Measurements from ENCODE around the gene SASH1. TPM values are rescaled to one million over a fixed set of nuclear protein-coding genes. Genes with fewer than 3 reads are reported as not detected.
A peak's percentile ranks its signal among the peaks of the same experiment; 100 is the strongest.

SASH1 gene
- total RNA-seq, 1 donor from 2014 or later: 87.9 TPM

GRCh38 chr6:148548749-148549140, 206.1 kb downstream of the SASH1 start:
- no peak for DNase-seq (ENCODE audit: low read depth)

DNA sequence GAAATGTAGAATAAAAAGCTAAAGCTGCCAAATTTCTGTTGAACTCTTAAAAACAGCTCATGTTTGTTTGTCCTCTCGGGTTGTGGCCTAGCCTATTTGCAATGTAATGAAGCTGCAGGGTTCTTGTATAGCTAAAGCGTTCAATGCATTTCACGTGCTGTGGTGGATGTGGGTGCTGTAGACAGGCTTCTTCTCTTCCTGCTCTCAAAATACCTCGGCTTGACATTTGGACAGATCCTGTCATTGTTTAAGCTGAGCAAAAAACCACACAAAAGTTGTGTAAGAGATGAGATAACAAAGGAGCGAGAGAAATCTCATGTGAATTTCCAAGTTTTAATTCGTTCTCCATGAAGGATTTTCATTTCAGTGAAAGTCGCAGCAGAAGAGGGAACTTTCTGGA, 207.9 kb downstream of the SASH1 start:
- DNase-seq (ENCODE audit: low read depth): peak; percentile 15

DNA sequence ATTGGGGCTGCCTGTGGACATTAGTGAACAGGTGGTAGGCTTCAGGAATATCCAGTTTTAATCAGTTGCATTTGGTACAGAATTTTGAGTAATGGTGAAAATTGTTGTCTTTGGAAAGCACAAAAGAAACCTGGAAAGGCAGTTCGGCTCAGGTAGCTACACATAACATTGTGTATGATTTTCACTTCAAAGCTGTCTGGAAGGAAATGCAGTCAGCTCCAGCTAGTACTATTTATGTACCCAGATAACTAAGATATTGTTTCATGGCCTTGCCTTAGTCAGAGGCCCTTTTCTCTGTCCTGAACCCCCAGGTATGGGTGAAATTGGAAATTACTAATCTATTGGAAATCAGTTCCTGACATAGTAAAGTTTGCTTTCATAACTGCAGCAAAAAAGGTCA, 208.6 kb downstream of the SASH1 start:
- no peak for DNase-seq (ENCODE audit: low read depth)

DNA sequence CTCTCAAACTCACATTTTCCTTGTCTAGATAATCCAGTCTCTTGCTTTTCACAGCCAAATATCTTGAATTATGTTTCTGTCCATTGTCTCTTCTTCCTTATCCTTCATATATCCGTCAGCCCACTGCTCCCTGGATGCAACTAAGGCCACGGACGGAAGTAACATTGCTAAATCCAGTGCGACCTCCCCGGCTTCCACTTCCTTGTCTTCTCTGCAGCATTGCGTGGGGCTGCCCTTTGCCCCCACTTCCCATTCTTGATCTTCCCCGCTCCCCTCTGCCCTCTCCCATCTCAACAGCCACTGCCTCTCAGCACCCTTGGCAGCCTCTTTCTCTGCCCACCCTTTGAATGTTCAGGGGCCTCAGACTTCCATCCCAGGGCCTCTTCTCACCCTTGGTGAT, 213.8 kb downstream of the SASH1 start:
- DNase-seq (ENCODE audit: low read depth): no peak

DNA sequence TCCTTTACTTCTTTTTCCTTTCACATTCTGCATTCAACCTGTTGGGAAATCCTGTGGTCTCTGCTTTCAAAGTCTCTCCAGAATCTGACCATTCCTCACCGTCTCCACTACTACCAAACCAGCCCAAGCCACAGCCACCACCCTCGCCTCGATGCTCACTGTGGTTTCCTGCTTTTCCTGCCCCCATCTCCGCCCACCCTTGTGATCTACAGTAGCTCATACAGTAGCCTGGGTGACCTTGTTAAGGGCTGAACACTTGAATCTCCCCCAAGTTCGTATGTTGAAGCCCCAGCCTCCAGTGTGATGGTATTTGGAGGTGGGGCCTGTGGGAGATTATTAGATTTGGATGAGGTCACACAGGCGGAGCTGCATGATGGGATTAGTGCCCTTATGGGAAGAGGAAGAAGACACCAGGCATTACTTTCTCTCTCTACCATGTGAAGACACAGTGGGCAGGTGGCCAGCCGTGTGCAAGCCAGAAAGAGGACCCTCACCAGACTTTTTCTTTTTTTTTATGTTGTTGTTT, 215.2 kb downstream of the SASH1 start:
- peak; percentile 59 for DNase-seq (ENCODE audit: low read depth)

GRCh38 chr6:148559848-148560433, 217.3 kb downstream of the SASH1 start:
- peak; percentile 35 for DNase-seq (ENCODE audit: low read depth)

- no peak for DNase-seq (ENCODE audit: low read depth)
Measured at GRCh38 chr6:148561629-148562028, 219.0 kb downstream of the SASH1 start.

DNA sequence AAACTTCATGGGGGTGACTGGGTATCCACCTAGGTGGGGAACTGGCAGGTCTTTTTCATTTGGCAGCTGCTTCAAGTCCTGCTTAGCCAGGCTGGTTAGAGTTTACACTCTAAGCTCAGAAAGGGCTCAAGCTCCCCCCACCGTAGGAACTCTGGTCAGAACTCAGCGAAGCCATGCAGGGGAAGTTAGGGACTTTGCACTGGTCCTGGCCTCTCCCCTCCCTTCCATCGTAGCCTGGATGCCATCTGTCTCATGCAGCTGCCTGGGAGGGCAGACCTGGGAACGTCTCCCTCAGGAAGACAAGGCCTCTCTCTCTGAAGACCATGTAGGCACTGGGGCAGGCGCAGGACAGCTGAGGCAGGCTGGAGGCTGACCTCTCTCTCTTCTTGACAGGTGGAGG, 220.4 kb downstream of the SASH1 start:
- no peak for DNase-seq (ENCODE audit: low read depth)

DNA sequence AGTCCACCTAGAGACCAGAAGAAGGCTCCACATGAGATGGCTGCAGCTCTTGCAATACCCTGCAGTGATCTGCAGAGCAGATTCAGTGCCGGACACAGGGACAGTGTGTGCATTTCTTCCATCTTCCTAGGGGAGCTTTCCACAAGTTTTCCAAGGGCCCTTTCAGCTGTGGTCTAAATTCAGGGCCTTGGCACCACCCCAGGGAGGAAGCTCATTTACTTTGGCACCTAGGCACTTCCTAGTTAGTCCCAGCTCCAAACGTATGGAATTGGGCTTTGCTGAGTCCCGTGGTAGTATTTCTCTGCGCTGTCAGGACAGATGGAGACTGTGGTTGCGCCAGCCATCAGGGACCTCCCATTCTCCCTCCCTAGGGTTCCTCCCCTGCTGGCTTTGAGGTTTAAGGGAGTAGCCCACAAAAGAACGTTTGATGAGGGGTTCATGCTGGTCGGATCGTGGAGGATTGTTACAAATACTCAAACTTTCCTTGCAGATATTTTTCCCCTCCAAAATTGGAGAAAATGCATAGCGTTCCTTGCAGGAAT, 221.9 kb downstream of the SASH1 start:
- DNase-seq (ENCODE audit: low read depth): no peak

DNA sequence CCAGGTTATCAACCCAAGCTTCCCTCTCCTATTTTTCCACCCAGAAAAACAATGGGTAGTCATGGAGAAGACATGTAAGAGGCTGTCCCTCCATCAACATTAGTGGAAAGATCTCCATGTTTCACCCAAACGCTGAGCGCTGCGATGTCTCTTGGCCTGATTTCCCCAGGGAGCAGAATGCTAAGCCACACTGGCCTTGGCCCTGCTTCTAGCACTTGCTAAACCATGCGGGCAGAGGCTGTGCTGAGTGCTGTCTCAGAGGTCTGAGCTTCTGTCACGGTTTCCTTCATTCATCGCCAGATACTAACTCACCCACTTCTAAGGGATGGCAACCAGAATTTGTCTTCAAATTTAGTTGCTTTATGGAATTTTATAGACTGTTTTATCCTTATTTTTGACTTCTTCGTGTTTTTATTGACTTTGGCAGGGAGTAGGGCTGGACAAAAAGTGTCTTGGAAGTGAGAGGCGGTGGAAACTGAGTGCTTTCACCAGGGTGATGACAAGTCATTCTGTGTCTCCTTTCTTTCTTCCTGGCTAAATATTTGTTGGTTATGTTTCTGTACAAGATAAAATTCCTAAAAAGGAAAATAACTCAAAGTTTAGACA, 222.8 kb downstream of the SASH1 start:
- DNase-seq (ENCODE audit: low read depth): no peak

- DNase-seq (ENCODE audit: low read depth): peak; percentile 94
Measured at GRCh38 chr6:148565930-148566663, 223.5 kb downstream of the SASH1 start.

GRCh38 chr6:148566664-148567350, 224.2 kb downstream of the SASH1 start:
- no peak for DNase-seq (ENCODE audit: low read depth)

DNA sequence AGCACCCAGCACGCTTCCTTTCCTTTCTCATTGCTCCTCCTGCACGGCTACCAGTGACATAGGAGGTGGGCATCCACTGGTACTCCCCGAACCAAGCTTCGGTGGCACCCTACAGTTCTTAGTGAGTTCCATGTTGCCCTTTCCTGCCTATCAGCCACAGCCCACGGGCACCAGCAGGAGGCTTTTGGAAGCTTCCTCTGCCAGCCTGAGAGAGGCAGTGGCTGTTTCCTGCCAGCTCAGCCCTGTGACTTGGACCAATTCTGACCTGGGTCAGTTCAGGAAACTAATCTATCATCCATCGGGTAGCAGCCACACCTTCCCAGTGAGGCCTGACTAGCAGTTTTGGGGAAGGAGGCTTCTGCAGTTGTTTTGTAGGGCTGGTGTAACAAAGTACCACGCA, 227.8 kb downstream of the SASH1 start:
- no peak for DNase-seq (ENCODE audit: low read depth)

DNA sequence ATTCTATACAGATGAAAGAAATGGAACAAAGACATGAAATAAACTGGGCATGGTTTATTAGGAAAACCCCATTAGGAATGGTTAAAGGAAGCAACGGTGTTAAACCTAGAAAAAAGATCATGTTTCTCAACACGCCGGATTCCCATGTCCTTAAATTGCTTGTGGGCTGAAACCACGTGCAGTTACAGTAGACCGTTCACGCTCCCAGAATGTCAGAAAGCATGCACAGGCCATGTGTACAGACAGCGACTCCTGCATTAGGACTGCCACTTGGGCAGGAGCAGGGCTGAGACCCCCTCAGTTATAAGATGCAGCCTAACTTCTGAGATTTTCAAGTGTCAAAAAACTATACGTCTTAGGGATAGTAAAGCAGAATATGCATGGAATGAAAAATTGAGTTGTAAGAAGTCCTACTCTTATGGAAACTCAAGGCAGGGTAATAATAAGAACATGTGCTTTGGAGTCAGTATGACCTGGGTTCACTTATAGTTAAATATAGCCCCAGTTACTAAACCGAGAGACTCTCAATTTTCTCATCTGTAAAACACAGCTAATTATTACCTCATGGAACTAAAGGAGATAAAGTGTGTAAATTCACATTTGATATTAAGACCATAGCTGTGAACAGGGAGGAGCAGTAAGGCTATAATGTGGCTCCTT, 230.2 kb downstream of the SASH1 start:
- no peak for DNase-seq (ENCODE audit: low read depth)

GRCh38 chr6:148573922-148574321, 231.3 kb downstream of the SASH1 start:
- DNase-seq (ENCODE audit: low read depth): no peak

GRCh38 chr6:148577687-148578488, 235.2 kb downstream of the SASH1 start:
- DNase-seq (ENCODE audit: low read depth): peak; percentile 61

- DNase-seq (ENCODE audit: low read depth): no peak
Measured at GRCh38 chr6:148578489-148578814, 235.8 kb downstream of the SASH1 start.

DNA sequence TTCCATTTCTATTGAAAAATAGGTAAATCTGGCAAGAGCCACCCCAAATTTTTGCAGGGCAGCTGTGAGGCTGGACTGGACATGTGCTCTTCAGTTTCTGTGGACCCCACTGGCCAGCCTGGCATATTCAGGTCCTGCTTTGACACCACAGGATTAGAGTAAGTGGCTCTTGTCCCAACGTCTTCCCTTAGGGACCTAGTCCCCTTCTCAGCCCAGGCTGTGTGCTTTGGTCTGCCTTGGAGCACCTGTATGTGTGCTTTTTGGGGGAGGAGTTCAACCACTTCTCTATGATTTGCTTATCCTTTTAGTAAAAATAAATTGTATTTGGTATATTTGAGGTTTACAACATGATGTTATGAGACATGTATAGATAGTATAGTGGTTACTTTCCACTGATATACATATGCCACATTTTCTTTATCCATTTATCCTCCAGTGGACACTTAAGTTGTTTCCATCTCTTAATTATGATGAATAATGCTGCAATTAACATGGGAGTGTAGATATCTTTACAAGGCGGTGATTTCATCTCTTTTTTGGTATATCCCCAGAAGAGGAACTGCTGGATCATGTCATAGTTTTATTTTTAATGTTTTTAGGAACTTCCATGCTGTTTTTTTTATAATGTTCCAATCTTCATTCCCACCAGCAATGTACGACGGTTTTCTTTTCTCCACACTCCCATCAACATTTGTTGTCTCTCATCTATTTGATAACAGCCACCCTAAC, 236.4 kb downstream of the SASH1 start:
- DNase-seq (ENCODE audit: low read depth): no peak

- no peak for DNase-seq (ENCODE audit: low read depth)
Measured at GRCh38 chr6:148580442-148580841, 237.8 kb downstream of the SASH1 start.

DNA sequence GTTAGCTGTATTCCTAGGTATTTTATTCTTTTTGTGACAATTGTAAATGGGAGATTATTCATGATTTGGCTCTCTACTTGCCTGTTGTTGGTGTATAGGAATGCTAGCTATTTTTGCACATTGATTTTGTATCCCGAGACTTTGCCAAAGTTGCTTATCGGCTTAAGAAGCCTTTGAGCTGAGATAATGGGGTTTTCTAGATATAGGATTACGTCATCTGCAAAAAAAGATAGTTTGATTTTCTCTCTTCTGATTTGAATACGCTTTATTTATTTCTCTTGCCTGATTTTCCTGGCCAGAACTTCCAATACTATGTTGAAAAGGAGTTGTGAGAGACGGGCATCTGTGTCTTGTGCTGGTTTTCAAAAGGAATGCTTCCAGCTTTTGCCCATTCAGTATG, 241.0 kb downstream of the SASH1 start:
- DNase-seq (ENCODE audit: low read depth): no peak
